Measurements from ENCODE around the gene DNAJC27.

The DNAJC27 gene

DNA sequence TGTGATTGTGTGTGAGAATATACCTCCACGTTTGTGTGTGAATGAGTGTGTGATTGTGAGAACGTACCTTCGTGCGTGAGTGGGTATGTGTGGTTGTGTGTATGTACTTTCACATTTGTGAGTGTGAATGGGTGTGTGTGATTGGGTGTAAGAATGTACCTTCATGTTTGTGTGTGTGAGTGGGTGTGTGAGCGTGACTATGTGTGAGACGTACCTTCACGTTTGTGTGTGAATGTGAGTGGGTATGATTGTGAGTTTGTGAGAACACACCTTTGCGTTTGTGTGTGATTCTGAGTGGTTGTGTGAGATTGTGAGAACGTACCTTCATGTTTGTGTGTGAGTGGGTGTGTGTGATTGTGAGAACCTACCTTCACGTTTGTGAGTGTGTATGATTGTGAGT is 45.9 kb downstream of the DNAJC27 start:
- no peak for DNase-seq

DNA sequence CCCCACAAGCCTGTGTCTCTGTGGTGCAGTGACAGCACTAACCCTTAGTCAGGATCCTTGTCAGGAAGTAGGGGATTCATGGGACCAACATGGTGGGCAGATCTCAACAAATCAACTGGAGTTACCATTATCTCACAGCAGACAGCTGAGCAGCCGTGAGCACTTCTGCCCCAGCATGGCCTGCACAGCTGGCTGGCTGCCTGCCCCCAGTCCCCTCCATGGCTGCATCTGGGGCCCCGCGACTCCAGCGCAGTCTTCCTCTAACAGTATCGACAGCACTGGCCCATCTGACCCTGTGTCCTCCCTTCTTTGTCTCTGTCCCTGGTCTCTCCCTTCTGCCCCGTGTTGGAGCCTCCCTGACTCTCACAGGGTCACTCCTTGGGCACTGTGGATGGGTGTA is 47.0 kb downstream of the DNAJC27 start:
- no peak for DNase-seq

DNA sequence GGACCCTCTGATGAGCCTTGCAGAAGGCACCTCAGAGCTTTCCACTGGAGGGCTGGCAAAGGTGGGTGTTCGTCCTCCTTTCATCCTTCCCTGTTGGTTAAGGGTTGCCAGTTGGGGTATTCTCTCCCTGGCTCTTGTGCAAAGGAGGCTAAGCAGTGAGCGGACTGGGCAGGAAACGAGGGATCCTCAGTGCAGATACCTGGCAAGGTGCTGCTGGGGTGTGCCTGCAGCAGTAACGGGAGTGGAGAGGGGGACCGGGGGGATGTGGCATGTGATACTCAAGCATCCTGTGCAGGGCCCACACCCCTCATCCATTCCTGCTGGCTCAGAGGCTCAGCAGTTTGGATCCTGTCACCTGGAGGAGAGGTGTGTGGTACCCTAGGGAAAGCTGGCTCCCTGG is 47.5 kb downstream of the DNAJC27 start:
- no peak for DNase-seq

DNA sequence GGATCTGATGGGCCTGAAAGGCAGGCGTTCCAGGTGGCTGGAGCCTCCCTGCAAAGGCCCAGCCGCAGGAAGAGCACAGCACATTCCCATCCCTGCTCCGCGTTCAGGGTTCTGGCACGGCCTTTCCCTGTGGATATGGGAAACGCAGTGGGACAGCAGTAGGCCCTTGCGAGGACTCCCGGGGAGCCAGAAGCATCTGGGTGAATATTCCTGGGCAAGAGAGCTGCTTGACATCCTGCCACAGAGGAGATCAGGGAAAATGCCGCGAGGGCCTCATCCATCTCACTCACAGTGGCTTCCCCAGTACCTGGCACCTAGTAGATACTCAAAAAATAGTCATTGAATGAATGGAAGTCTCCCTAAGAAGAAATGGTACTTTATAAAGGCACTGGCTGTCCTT is 48.6 kb downstream of the DNAJC27 start:
- no peak for DNase-seq

DNA sequence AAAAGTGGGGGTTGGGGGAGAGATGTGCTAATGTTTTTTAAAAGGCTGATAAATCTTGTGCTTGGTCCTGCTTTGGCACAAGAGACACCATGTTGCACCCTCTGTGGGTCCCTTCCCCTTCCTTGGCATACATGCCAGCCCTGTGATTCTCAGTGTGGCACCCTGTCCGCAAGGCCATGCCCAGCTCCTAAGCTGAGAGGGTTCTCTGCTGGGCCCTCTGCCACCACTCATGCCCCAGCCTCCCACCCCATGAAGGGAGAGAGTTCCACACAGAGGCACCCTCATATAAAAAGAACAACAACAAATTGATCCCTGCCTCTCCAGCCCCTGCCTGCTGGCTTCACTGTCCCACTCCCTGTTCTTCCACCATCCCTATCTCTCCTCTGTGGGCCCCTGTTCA is 49.2 kb downstream of the DNAJC27 start:
- no peak for DNase-seq

DNA sequence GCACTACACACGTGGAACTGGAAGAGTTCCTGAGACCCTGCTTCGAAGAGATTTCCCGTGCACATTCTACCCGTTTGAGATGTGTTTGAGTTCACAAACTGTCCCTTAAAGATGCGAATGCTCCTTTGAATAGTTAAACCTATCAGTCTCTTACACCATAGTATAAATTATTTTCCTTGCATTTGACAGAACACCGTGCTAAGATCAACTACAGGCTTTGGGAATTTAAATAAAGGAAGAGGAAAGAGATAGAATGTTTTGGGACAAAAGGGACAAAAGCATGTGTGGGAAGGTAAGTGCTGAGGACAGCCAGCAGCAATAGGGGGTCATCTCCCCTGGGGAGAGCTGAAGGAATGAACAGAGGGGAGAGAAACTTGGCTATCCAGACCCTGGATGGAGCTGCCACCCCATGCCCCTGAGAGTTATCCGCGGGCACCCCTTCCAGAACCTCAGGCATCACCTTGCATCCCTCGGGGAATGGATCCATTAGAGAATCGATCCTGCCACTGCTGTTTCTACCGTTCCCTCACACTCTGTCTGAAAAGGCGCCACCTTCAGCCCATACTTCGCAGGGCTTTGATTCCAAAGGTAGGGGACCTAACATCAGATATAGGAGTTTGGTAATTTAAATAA is 50.8 kb downstream of the DNAJC27 start:
- DNase-seq, result no peak

DNA sequence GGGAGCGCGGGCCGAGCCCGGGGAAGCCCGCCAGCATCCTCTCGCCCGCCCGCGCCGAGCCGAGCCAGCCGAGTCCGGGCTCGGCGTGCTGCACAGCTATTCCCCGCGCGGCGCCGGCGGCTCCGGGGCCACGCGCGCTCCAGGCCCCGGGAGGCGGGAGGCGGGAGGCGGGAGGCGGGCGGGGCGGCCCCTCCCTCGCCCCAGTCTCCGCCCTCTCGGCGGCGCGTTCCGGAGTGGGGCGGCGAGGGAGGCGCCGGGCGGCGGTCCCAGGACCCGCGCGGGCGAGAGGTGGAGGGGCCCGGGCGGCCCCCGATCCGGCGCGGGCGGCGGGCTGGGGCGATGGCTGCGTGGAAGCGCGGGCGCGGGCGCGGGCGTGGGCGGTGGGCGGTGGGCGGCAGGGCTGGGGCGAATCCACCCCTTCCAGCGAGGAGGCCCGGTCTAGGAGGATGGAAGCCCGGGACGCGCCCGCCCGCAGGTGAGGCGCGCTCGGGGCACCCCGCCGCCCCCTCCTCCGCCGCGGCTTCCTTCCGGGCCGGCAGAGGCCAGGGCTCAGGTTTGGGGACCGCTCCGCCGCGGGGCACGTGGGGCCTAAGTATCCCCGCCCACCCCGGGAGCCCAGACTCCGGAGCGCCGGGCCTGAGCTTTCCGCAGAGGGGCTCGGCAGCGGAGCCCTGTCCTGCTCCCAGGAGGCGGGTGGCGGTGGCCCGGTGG is 51.5 kb downstream of the DNAJC27 start, which contains the start of gene ADCY3:
Gene ADCY3, minus strand, starts transcription at position 140 of the 711 bp plus-strand sequence. CDS start 1,250 bp downstream, outside the sequence.
- DNase-seq, result peak; percentile 54 to 66

DNA sequence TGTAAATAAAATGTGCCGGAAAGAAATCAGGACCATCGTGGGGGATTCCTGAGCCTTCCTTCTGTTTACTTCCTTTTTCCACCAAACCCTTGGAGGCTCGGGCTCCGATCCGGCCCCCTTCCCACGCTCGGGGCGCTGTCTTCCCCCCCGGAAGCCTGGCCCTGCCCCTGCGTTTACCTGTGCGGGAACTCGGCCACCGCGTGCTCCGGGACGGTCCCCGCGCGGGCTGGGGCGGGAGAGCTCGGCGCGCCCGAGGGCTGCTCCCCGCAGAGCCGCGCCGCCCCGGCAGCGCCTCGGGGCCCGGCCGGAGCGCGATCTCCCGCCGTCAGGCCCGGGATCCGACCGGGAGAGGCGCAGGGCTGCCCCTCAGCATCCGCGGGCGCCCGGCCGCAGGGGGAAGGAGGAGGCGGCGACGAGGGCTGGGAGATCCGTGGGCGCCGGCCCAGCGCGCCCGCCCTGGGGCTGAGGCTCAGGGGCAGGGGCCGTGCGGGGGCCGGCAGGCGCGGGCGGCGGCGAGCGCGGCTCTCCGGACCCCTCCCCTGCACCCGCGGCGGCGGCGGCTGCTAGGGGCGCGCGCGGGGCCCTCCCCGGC is 52.2 kb downstream of the DNAJC27 start:
- DNase-seq, result peak in 1 of 2 experiments; percentile 66

DNA sequence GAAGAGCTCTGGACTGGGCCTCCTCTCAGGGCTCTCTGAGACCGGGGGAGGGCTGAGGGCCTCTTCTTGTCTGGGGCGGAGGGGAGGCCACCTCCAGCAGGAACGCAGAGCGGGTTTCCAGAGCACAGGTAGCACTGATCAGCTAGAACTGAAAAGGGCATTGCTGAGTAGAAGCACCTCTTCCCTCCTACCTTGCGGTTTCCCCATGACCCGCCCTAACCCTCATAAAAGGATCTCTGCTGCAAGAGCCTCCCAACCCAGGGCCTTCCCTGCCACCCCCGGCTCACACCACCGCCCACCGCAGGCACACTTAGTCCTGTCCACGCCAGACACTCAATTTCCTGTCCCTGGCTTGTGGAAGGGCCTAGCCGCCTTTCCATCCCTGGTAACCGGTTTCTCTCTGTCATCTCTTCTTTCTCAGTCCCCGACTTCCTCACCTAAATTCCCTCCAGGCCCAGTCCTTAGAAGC is 52.7 kb downstream of the DNAJC27 start:
- DNase-seq, result peak in 1 of 2 experiments; percentile 40

DNA sequence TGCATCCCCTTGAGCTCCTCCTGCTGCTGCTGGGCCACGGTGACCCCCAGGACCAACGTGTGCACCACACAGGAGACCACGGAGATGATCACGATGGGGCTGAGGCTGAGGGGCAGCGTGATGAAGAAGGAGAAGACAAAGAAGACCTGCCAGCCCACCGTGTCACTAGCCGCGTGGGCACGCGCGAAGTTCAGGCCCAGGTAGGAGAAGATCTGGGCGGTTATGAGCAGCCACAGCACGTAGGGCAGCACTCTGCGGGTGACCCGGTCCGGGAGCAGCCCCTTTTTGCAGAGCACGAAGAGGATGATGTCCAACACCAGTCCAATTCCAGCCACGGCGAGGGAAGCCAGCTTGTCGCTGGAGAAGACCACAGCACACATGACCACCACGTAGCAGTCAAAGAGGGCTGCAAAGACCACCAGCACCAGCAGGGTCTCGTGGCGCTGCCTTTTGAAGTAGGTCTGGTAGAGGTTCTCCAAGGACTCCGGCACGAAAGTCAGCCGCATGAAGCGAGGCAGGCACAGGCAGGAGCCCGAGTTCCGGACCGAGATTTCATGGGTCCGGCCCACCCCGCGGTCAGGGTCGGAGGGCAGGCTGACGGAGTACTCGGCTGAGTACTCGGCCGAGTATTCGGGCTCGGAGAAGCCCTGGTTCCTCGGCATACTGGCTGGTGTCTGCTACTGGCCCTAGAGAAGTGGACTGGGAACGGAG is 53.3 kb downstream of the DNAJC27 start:
- no peak for DNase-seq

DNA sequence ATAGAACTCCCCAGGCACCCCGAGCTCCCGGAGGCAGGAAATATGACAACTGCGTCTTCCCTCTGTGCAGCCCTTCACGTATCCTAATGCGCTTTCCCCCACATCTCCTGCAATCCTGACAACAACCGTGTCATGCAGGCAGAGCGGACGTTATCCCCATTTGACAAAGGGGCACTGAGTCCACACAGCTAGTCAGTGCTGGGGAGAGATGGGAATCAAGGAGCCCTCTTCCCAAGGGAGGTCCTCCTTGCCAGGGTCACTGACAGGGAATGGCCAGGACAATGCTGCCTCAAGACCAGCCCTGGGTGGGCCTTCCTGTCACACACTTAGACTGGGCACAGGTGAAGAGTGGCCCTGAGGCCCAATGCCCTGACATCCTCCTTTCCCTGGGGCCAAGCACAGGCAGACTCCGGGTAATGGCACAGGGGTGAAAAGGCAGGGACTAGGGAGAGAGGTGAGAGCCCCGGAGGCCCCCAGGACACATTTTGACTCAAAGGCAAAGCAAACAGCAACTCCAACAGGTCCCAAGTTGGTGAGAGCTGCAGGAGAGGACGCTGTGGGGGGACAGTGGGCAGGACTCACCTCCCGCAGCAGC is 53.9 kb downstream of the DNAJC27 start:
- DNase-seq, result no peak

DNA sequence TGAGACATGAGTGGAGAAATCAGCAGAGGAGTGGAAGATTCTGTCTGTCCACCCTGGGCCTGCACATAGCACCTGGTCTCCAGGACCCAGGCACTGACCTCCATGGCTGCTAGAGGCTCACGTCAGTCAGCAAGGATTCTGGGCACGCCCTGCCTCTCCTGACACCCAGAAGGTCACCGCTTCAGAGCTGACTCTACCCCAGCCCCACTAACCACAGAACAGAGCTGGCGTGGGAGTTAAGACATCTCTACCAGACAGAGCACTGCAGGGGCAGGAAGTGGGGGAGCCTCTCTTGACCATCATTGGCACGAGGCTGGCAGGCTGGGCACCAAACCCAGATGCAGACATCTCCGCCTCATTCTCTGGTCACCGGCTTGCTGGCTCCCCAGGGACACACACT is 54.7 kb downstream of the DNAJC27 start:
- no peak for DNase-seq

DNA sequence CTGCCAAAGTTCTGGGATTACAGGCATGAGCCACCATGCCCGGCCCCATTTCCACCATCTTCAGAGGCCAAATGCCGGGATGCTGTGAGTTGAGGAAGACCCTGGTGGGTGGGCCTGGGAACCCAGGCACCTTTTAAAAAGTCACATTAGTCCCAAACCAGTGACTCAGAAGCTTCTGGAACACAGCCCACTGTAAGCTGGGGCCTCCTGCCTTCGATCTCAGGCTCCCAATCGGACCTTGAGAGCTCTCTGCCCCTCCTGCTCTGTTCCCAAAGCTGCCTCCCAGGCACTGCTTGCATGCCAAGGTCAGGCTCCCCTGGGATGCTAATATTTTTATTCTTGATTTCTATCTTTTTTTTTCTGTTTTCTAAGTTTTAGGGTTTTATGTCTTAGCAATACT is 56.0 kb downstream of the DNAJC27 start:
- DNase-seq, result no peak

DNA sequence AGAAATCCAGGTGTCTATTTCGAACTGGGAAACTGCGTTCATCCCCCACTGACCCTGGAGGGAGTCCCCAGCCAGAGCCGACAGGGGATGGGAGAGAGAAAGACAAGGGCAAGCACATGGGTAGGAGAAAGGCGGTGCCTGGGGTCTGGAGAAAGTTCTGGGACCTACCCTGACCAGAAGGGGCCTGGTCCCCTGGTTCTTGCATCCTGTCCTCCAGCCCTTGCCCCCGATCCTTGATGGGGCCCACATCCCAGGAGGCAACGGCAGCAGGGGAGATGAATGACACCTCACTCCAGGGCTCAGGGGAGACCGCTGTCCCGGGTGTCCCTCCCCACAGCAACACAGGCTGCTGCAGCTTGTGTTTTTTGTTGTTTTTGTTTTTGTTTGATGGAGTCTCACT is 56.6 kb downstream of the DNAJC27 start:
- DNase-seq, result no peak

DNA sequence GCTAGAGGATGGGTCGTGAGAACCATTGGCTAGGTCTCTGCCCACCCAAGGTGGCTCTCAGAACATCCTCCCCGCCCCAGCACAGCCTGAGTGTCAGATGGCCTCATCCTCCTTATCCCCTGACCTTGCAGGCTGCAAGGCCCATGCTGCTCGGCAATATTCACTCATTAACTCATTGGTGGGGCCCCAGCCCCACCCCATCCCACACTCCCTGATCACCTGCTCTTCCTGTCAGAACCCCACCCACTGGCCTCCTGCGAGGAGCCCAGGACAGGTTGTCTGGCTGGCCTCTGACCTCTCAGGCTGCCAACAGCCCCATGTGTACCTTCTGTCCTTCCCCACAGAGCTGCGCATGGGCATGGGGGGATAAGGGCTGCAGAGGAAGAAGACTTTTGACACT is 57.0 kb downstream of the DNAJC27 start:
- no peak for DNase-seq

DNA sequence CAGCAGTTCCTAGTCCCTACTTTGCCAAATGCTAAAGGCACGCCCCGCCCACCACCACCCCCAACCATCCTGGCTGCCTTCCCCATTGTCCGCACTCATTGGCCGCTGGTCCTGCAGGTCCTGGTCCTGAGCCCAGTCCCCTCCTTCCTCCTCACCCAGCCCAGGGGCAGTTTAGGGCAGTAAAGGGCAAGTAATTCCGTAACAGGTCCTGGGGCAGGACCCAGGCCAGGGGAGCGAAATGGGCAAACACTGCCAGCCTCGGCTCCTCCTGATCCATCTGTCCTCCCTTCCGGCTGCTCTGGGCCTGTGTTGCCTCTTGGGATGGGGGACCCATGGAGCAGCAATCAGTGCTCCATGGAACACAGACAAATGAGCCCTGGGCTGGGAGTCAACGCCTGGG is 57.8 kb downstream of the DNAJC27 start:
- no peak for DNase-seq

DNA sequence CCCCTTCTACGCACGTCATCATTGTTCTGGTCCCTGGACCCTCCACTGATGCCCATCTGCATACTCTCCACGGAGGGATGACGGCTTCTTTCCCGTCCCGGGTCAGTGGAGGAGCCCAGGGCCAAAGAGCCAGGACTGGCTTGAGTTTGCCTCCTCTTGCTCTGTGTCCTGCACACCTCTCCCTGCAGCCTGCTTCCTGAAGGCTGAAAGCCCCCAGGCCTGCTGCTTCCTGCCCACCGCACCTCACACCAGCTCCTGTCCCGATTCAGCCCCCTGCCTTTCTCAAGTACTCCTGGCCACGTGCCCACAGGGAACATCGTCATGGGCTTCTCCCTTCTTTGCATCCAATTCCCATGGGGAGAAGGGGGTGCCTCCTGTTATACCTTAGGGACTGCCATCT is 58.8 kb downstream of the DNAJC27 start:
- DNase-seq, result no peak

DNA sequence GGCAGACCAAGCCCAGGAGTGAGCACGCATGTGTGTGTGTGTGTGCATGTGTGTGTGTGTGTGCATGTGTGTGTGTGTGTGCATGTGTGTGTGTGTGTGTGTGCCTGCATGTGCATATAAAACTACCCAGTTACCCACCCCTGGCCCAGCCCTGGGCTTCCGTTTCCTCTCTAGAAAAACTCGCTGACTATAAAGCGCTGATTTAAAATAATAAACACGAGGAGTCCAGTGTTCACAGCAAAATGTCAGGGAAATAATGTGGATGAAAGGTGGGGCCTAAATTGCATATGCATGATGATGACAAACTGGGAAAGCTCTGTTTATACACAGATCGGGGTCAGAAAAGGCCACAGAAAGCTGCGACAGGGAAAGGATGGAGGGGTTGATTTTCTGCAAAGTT is 59.2 kb downstream of the DNAJC27 start:
- DNase-seq, result no peak

DNA sequence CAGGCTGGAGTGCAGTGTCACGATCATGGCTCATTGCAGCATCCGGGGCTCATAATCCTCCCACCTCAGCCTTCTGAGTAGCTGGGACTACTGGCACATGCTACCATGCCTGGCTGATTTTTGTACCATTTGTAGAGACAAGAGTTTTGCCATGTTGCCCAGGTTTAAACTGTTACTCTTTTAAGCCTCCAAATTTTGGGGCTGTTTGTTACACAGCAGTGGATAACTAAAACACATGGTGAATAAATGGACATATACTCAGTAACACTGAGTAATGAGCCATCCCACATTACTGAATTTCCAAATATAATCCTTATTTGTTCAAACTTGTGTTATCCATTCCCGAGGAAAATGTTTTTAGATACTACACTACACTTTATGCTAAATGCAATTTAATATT is 61.5 kb downstream of the DNAJC27 start:
- DNase-seq, result no peak

DNA sequence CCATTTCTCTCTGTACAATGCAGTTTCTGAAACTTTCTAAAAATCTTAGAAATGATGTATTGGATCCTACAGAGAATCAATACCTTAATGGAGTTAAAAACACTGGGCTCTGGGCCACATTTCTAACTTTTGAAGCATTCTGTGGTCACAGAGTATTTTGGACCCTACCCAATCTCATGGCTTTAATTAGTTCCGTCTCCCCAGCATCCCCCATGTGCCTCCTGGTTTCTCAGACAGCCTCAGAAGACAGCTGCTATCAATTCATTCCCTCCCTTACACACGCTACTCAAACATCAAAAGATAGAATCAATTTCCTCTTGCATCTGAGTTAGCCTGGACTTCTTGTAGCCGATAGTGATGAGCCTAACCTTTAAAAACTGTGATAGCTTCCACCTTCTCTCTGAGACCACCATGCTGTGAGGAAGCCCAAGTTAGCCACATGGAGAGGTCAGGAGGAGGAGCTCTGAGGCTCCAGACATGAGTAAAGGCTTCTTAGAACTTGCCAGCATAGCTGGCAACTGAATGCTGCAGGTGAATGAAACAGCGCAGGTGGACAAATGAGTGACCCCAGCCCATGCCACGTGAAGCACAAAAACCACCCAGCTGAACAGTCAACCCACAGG is 62.1 kb downstream of the DNAJC27 start:
- no peak for DNase-seq

DNA sequence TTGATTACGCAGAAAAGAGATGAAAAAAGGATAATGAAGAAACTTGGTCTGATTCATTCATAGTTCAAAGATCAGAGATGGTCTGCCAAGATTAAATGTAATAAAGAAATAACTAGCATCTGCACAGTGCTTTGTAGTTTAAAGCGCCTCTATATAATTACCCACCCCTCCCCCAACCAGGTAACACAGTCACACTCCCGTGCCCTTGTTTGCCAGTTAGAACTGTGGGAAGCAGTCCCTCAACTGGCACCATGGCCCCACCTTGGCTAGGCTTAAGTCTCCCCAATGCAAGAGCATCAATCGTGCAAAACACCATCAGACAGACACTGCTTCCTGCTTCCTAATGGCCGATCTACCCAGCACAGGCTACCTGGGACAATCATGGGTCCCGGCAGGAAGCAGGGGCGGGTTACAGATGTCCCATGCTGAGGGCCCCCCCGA is 63.3 kb downstream of the DNAJC27 start:
- DNase-seq, result no peak

DNA sequence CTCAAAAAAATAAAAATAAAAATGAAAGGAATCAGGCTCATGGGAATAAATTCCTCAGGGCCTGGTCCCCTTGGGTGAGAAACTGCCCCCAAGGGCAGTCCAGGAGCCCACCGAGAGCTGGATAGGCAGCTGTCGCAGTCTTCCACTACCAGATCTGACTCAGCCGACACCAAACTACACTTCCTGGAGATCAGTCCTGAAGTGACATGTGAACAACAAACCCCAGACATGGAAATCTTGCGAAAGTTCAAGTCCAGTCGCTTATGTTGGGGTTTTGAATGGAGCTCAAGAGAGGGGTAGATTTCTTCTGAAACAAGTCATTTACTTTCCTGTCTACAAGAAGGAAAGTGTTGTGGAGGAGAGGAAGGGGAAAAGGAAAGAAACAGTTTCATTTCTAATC is 64.6 kb downstream of the DNAJC27 start:
- DNase-seq, result no peak

DNA sequence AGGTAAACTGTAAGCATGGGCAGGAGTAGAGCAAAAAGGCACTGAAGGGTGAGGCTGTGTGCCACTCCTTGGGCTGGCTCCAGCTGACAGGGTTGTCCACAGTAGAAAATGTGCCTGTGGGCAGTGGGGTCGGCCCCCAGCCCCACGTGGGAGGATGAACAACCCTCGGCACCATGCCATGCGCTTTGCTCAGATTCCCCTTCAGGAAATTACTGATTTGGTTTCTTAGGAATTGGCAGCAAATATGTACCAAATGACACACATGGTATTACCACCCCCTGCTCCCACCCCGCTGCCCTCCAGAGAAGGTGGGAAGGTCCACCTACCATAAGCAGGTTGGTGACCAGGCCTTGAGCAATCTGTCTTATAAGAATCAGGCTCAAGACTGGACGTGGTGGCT is 65.3 kb downstream of the DNAJC27 start:
- DNase-seq, result no peak
